CD4-positive, alpha-beta memory T cell (primary cell): ENCODE data around the gene EXD3. TPM values are rescaled to one million over a fixed set of nuclear protein-coding genes. Genes with fewer than 3 reads are reported as not detected.

Experiments
- CTCF ChIA-PET: fragments of 350-600 bp; sonication (Branson Sonifier 250); formaldehyde crosslinking; loops from one replicate; lab custom pipeline; 2021; ENCODE audit warnings: inconsistent platforms; ENCODE audit not compliant: partially characterized antibody; lab: Charles Lee
- POLR2A ChIA-PET: fragments of 350-600 bp; sonication (Branson Sonifier 250); formaldehyde crosslinking; loops from one replicate; lab custom pipeline; 2021; ENCODE audit not compliant: partially characterized antibody; lab: Charles Lee
- DNase-seq, 5 donors: peaks; one replicate each; pipeline versions ENCODE4 v3.0.0 to v3.0.0-alpha.2; 2020 to 2022; ENCODE audit warnings: mixed read lengths in 1 of 5
- H3K27ac ChIP-seq: one replicate; pipeline ENCODE4 v1.7.0; 2013; ENCODE audit warnings: low read depth, low read length
- H3K27me3 ChIP-seq: 2 replicates; pipeline ENCODE4 v1.7.0; 2013; ENCODE audit warnings: mild to moderate bottlenecking, low read length, moderate library complexity; ENCODE audit not compliant: insufficient read depth
- H3K36me3 ChIP-seq: 2 replicates; pipeline ENCODE4 v1.7.0; 2013; ENCODE audit warnings: mild to moderate bottlenecking, low read length, moderate library complexity; ENCODE audit not compliant: insufficient read depth
- H3K4me1 ChIP-seq: 2 replicates; pipeline ENCODE4 v1.7.0; 2013; ENCODE audit warnings: mild to moderate bottlenecking, low read length, moderate library complexity; ENCODE audit not compliant: insufficient read depth
- H3K4me3 ChIP-seq, 2 donors: one replicate each; pipeline ENCODE4 v1.7.0; 2013; ENCODE audit warnings: low read length in 2 of 2, mild to moderate bottlenecking in 1 of 2
- H3K9me3 ChIP-seq, 2 donors: one replicate each; pipeline ENCODE4 v1.7.0; 2013; ENCODE audit warnings: low read length in 2 of 2, control low read depth in 1 of 2; ENCODE audit not compliant: control insufficient read depth in 1 of 2
- H3K27ac Mint-ChIP-seq, 7 donors: one replicate each; pipeline ENCODE4 v1.8.0; 2020 to 2021; ENCODE audit warnings: mixed read lengths in 7 of 7, mild to moderate bottlenecking in 6 of 7, inconsistent platforms in 3 of 7, moderate library complexity in 3 of 7
- H3K27me3 Mint-ChIP-seq, 2 donors: one replicate each; pipeline ENCODE4 v1.8.0; 2020 to 2021; ENCODE audit warnings: mixed read lengths in 2 of 2
- H3K36me3 Mint-ChIP-seq, 2 donors: one replicate each; pipeline ENCODE4 v1.8.0; 2020 to 2021; ENCODE audit warnings: mixed read lengths in 2 of 2, inconsistent platforms in 1 of 2, mild to moderate bottlenecking in 1 of 2
- H3K4me1 Mint-ChIP-seq, 4 donors: one replicate each; pipeline ENCODE4 v1.8.0; 2020 to 2021; ENCODE audit warnings: mixed read lengths in 4 of 4, mild to moderate bottlenecking in 1 of 4
- H3K4me3 Mint-ChIP-seq, 8 donors: one replicate each; pipeline ENCODE4 v1.8.0; 2020 to 2021; ENCODE audit warnings: mixed read lengths in 8 of 8, mild to moderate bottlenecking in 7 of 8, moderate library complexity in 6 of 8, inconsistent platforms in 3 of 8
- H3K9me3 Mint-ChIP-seq, 8 donors: one replicate each; pipeline ENCODE4 v1.8.0; 2020 to 2021; ENCODE audit warnings: mixed read lengths in 8 of 8, mild to moderate bottlenecking in 5 of 8, inconsistent platforms in 3 of 8, moderate library complexity in 1 of 8
- intact Hi-C: fragments of 100-400 bp; cut with micrococcal nuclease; formaldehyde crosslinking; loops from one replicate; pipeline ENCODE4 v1.15.1; 2023
- polyA plus RNA-seq, 2 donors: library from polyadenylated mRNA; unstranded; fragments of 300-500 nt; fragmentation: Illumina TruSeq; gene quantifications; one replicate each; pipeline ENCODE4 v1.2.3, GENCODE V29; 2021
- total RNA-seq, 2 experiments: library from RNA; stranded (reverse); gene quantifications; one replicate each; pipeline ENCODE4 v1.2.3, GENCODE V29; 2021

Gene EXD3
- total and polyA plus RNA-seq, 4 experiments from 2014 or later = 2.5 to 21.9 (median 14.2) TPM

DNA sequence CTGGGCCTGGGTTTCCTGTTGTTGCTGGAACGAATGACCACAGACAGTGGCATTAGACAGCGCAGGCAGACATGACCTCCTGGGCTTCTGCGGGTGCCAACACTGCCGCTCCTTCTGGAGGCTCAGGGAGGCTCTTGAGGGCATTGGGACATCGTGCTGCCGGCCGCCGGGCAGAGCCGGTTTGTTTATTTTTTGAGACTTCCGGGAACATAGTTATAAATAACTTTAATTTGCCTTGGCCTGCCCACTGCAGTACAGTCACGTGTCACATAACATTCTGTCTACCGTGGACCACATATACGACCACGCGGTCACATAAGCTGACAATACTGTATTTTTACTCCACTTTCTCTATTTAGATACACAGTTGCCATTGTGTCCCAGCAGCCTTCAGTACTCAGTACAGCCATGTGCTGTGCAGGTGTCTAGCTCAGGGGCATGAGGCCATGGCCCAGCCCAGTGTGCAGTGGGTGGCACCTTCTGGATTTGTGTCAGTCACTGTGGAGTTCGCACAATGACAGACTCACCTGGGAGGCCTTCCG is 153.7 kb downstream of the EXD3 start:
- ChIA-PET CTCF (no interaction called here), POLR2A (no interaction called here)
- Mint-ChIP-seq H3K27ac (no peak overlapping the region), H3K4me3 (no peak overlapping the region), H3K9me3 (no peaks in the 10 kb centered on the region), H3K4me1 (peaks cover 8 to 19% (median 13%) of the 10 kb centered on the region in 4 donors), H3K27me3 (no peaks in the 10 kb centered on the region), H3K36me3 (peaks cover 20 to 28% of the 10 kb centered on the region in 2 donors)
- H3K36me3 ChIP-seq = peaks cover 18% of the 10 kb centered on the region
- intact Hi-C loops = no loop called here
- no peak overlapping the region for H3K4me3 ChIP-seq
- H3K4me1 ChIP-seq = peaks cover 11% of the 10 kb centered on the region
- no peak for DNase-seq
- H3K27me3 ChIP-seq = no peaks in the 10 kb centered on the region
- no peak overlapping the region for H3K27ac ChIP-seq
- H3K9me3 ChIP-seq = no peaks in the 10 kb centered on the region

DNA sequence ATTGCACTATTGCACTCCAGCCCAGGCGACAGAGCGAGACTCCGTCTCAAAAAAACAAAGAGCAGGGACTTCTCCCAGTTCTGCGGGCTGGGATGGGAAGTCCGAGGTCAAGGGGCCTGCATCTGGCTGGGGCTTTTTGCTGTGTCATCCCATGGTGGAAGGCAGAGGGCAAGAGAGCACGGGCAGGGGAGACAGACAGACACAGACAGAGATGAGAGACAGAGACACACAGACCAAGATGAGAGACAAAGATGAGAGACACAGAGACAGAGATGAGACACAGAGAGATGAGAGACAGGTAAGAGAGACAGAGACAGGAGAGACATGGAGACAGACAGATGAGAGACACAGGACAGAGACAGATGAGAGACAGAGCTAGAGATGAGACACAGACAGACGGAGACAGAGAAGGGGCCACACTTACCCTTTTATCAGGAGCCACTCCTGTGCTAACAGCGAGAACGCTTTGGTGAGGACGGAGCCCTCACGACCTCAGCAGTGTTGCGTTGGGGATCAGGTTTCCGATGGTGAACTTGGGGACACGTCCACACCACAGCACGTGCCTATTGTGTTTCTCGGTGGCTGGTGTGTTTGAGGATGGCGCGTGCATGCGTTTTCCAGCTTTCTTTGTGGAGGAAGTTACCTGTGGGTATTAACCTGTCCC is 154.3 kb downstream of the EXD3 start:
- Mint-ChIP-seq H3K4me1 (peaks cover 8 to 19% (median 13%) of the 10 kb centered on the region in 4 donors), H3K27ac (no peak overlapping the region), H3K27me3 (no peaks in the 10 kb centered on the region), H3K9me3 (no peaks in the 10 kb centered on the region), H3K4me3 (peak overlapping the region in 1 of 8 donors; percentile 27), H3K36me3 (peaks cover 18 to 29% of the 10 kb centered on the region in 2 donors)
- Histone ChIP-seq H3K27me3 (no peaks in the 10 kb centered on the region), H3K36me3 (peaks cover 25% of the 10 kb centered on the region), H3K4me1 (peaks cover 11% of the 10 kb centered on the region), H3K9me3 (no peaks in the 10 kb centered on the region), H3K4me3 (no peak overlapping the region), H3K27ac (no peak overlapping the region)
- POLR2A ChIA-PET = no interaction called here
- intact Hi-C loops = no loop called here
- DNase-seq = no peak
- CTCF ChIA-PET = no interaction called here

GRCh38 chr9:137267933-137268355 is 155.0 kb downstream of the EXD3 start:
- DNase-seq = no peak
- Histone ChIP-seq H3K4me1 (peaks cover 11% of the 10 kb centered on the region), H3K4me3 (no peak overlapping the region), H3K27me3 (no peaks in the 10 kb centered on the region), H3K9me3 (no peaks in the 10 kb centered on the region), H3K27ac (no peak overlapping the region), H3K36me3 (peaks cover 27% of the 10 kb centered on the region)
- no peaks in the 10 kb centered on the region for H3K9me3 Mint-ChIP-seq
- peaks cover 15 to 32% of the 10 kb centered on the region in 2 donors for H3K36me3 Mint-ChIP-seq
- intact Hi-C loops = no loop called here
- POLR2A ChIA-PET = no interaction called here
- H3K27me3 Mint-ChIP-seq = no peaks in the 10 kb centered on the region
- CTCF ChIA-PET = interaction anchor here (1.7 kb wide), 1 partner anchor 19 kb away, joined by 3 read pairs; no protein-coding TSS in a partner anchor
- peak overlapping the region in 1 of 7 donors; percentile 29 for H3K27ac Mint-ChIP-seq
- no peak overlapping the region for H3K4me3 Mint-ChIP-seq
- H3K4me1 Mint-ChIP-seq = peaks cover 8 to 19% (median 13%) of the 10 kb centered on the region in 4 donors

- no peak overlapping the region for H3K27ac Mint-ChIP-seq
- H3K27me3 Mint-ChIP-seq = no peaks in the 10 kb centered on the region
- H3K4me1 Mint-ChIP-seq = peaks cover 8 to 19% (median 13%) of the 10 kb centered on the region in 4 donors
- Histone ChIP-seq H3K36me3 (peaks cover 27% of the 10 kb centered on the region), H3K4me1 (peaks cover 10% of the 10 kb centered on the region), H3K9me3 (no peaks in the 10 kb centered on the region), H3K27me3 (no peaks in the 10 kb centered on the region), H3K4me3 (no peak overlapping the region), H3K27ac (no peak overlapping the region)
- intact Hi-C loops = no loop called here
- DNase-seq = no peak
- POLR2A ChIA-PET = interaction anchor here (1.5 kb wide), 1 partner anchor 11 kb away, joined by 4 read pairs; the partner anchor contains the start of gene NELFB
- no peak overlapping the region for H3K4me3 Mint-ChIP-seq
- CTCF ChIA-PET = interaction anchor here (1.7 kb wide), 1 partner anchor 20 kb away, joined by 3 read pairs; no protein-coding TSS in a partner anchor
- H3K9me3 Mint-ChIP-seq = no peaks in the 10 kb centered on the region
- peaks cover 19 to 33% of the 10 kb centered on the region in 2 donors for H3K36me3 Mint-ChIP-seq
These were observed 156.1 kb downstream of the EXD3 start for GRCh38 chr9:137266585-137267453.

DNA sequence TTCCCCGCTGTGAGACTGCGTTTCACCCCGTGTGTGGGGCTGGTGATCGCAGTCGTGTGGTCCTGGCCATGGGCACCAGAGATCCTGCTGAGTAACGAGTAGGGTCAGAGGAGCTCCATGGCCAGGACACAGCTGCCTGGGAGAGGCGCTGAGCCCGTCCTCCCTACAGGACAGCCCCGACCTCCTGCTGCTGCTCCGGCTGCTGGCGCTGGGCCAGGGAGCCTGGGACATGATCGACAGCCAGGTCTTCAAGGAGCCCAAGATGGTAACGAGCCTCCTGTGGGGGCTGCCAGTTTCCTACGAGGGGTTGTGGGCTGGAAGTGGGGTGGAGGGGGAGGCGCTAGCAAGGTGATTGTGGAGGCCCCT is 156.8 kb downstream of the EXD3 start:
- no peaks in the 10 kb centered on the region for H3K27me3 ChIP-seq
- no peak overlapping the region for H3K27ac ChIP-seq
- peaks cover 3% of the 10 kb centered on the region for H3K4me1 ChIP-seq
- H3K36me3 Mint-ChIP-seq = peaks cover 23 to 33% of the 10 kb centered on the region in 2 donors
- H3K4me3 ChIP-seq = no peak overlapping the region
- DNase-seq = no peak
- H3K4me3 Mint-ChIP-seq = no peak overlapping the region
- H3K4me1 Mint-ChIP-seq = peaks cover 4 to 16% (median 9%) of the 10 kb centered on the region in 4 donors
- ChIA-PET POLR2A (interaction anchor here (1.5 kb wide), 1 partner anchor 10 kb away, joined by 4 read pairs; the partner anchor contains the start of gene NELFB), CTCF (interaction anchor here (1.7 kb wide), 1 partner anchor 21 kb away, joined by 3 read pairs; no protein-coding TSS in a partner anchor)
- H3K9me3 Mint-ChIP-seq = no peaks in the 10 kb centered on the region
- H3K9me3 ChIP-seq = no peaks in the 10 kb centered on the region
- H3K27ac Mint-ChIP-seq = no peak overlapping the region
- intact Hi-C loops = no loop called here
- H3K36me3 ChIP-seq = peaks cover 27% of the 10 kb centered on the region
- no peaks in the 10 kb centered on the region for H3K27me3 Mint-ChIP-seq

DNA sequence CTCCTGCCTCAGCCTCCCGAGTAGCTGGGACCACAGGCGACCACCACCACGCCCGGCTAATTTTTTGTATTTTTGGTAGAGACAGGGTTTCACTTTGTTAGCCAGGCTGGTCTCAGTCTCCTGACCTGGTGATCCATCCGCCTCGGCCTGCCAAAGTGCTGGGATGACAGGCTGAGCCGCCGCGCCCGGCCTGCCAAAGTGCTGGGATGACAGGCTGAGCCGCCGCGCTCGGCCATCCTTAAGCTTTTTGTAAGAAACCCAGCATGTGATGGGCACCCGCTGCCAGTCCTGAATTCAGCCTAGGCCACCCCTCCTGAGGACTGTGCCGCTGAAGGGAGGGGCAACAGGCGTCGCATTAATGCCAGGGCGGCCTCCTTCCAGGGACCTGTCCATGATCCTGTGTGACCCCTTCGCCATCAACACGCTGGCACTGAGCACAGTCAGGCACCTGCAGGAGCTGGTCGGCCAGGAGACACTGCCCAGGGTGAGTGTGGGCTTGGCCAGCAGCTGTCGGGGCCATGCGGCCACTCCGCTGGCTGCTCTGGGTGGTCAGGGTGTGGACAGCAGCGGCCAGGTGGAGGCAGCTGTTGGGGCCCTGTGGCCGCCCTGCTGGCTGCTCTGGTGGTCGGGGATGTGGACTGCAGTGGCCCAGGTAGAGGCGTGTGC is 157.3 kb downstream of the EXD3 start:
- Histone ChIP-seq H3K4me3 (no peak overlapping the region), H3K36me3 (peaks cover 27% of the 10 kb centered on the region), H3K9me3 (no peaks in the 10 kb centered on the region), H3K4me1 (no peaks in the 10 kb centered on the region), H3K27ac (no peak overlapping the region), H3K27me3 (no peaks in the 10 kb centered on the region)
- H3K36me3 Mint-ChIP-seq = peaks cover 23 to 30% of the 10 kb centered on the region in 2 donors
- no peak for DNase-seq
- peaks cover 4 to 12% (median 8%) of the 10 kb centered on the region in 4 donors for H3K4me1 Mint-ChIP-seq
- no peak overlapping the region for H3K27ac Mint-ChIP-seq
- H3K4me3 Mint-ChIP-seq = no peak overlapping the region
- intact Hi-C loops = no loop called here
- ChIA-PET POLR2A (interaction anchor here (1.4 to 1.5 kb wide), 2 partner anchors 10 to 25 kb away, joined by 3 to 4 read pairs; partner anchors contain the start of genes NELFB and TUBB4B), CTCF (no interaction called here)
- no peaks in the 10 kb centered on the region for H3K27me3 Mint-ChIP-seq
- no peaks in the 10 kb centered on the region for H3K9me3 Mint-ChIP-seq
